HUES48 (cell line): ENCODE measurements around the gene CDT1.

Source experiments
- H3K27ac ChIP-seq: one replicate; pipeline ENCODE4 v1.7.0; 2013; ENCODE audit warnings: low read depth, low read length, inconsistent platforms
- H3K27me3 ChIP-seq: 2 replicates; pipeline ENCODE4 v1.6.1; 2013; ENCODE audit warnings: mild to moderate bottlenecking, low read length; ENCODE audit not compliant: control insufficient read depth, insufficient read depth
- H3K36me3 ChIP-seq: 2 replicates; pipeline ENCODE4 v1.6.1; 2013; ENCODE audit warnings: low read length; ENCODE audit not compliant: control insufficient read depth, insufficient read depth
- H3K4me1 ChIP-seq: 2 replicates; pipeline ENCODE4 v1.6.1; 2013; ENCODE audit warnings: mild to moderate bottlenecking, low read length; ENCODE audit not compliant: control insufficient read depth, insufficient read depth
- H3K4me3 ChIP-seq: 2 replicates; pipeline ENCODE4 v1.5.1; 2013; ENCODE audit warnings: mild to moderate bottlenecking, low read depth, low read length
- H3K9ac ChIP-seq: 2 replicates; pipeline ENCODE4 v1.6.1; 2013; ENCODE audit warnings: mild to moderate bottlenecking, low read depth, low read length, moderate library complexity
- H3K9me3 ChIP-seq: 2 replicates; pipeline ENCODE4 v1.6.1; 2013; ENCODE audit warnings: low read length; ENCODE audit not compliant: control insufficient read depth, insufficient read depth

Gene CDT1

DNA sequence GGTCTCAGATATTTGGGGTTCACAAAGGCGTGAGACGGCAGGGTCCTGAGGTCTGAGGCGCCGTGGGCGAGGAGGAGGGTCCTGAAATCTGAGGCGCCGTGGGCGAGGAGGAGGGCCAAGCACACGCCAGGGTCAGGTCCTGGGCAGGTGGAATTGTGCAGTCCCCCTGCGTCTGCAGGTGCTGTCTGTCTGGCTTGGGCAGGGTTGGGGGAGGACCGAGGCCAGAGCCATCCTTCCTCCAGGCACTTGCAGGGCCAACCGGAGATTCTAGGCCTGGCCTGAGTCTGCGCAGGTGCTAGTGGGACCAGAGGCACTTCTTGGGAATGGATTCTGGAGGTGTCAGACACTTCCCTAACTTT, 10.5 kb downstream of the CDT1 start:
- H3K9me3 ChIP-seq: no peaks in the 10 kb centered on the region
- peaks cover 7% of the 10 kb centered on the region; the same call in 1 of the 2 replicates for H3K4me1 ChIP-seq
- H3K27ac ChIP-seq: no peak overlapping the region
- no peak overlapping the region for H3K9ac ChIP-seq
- peaks cover 16% of the 10 kb centered on the region for H3K36me3 ChIP-seq
- H3K27me3 ChIP-seq: no peaks in the 10 kb centered on the region
- no peak overlapping the region for H3K4me3 ChIP-seq

- H3K27ac ChIP-seq: no peak overlapping the region
- no peak overlapping the region for H3K9ac ChIP-seq
Measured at GRCh38 chr16:88815227-88815626, 11.6 kb downstream of the CDT1 start.

DNA sequence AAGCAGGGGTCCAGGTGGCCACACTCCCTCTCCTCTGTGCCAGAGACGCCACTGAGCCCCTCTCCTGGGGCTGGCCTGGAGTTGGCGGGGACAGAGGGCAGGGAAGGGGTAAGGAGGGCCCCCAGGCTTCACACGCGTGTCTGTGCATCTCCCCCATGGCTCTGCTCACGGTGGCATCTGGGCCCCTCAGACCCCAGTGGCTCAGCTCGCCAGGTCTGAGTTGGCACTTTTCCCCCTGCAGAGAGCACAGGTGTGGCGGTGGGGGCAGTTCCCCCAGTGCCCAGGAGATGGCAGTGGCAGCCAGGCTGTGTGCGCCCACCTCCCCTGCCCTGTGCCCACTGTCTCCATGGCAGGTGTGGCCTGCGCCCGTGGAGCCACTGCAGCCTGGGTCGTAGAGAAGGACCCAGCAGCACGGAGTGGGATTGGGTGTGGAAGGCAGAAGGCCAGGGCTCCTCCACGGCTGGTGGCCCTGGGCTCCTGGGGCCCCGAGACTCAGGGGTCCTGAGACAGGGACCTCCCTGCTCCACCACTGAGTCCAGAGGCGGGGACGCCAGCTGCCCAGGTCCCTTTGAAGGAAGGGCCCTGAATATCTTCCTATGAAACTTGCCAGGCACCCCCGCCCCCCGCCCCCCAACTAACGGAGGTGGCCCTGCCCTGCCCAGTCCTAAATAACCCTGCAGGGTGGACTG, 12.5 kb downstream of the CDT1 start:
- H3K4me1 ChIP-seq: no peaks in the 10 kb centered on the region; the same call in 1 of the 2 replicates
- H3K9me3 ChIP-seq: no peaks in the 10 kb centered on the region
- H3K27ac ChIP-seq: no peak overlapping the region
- no peak overlapping the region for H3K4me3 ChIP-seq
- no peaks in the 10 kb centered on the region for H3K27me3 ChIP-seq
- no peak overlapping the region for H3K9ac ChIP-seq
- no peaks in the 10 kb centered on the region for H3K36me3 ChIP-seq

More at GRCh38 chr16:88815227-88815626, 11.6 kb downstream of the CDT1 start:
- Histone ChIP-seq H3K27me3 (no peaks in the 10 kb centered on the region), H3K9me3 (no peaks in the 10 kb centered on the region), H3K4me1 (peaks cover 6% of the 10 kb centered on the region; the same call in 1 of the 2 replicates), H3K4me3 (no peak overlapping the region), H3K36me3 (peaks cover 5% of the 10 kb centered on the region)

- Histone ChIP-seq H3K4me1 (no peaks in the 10 kb centered on the region; the same call in 1 of the 2 replicates), H3K27ac (no peak overlapping the region), H3K4me3 (no peak overlapping the region), H3K27me3 (no peaks in the 10 kb centered on the region), H3K9me3 (no peaks in the 10 kb centered on the region), H3K36me3 (no peaks in the 10 kb centered on the region), H3K9ac (no peak overlapping the region)
Measured at GRCh38 chr16:88816736-88817535, 13.3 kb downstream of the CDT1 start.

- no peaks in the 10 kb centered on the region for H3K27me3 ChIP-seq
- H3K36me3 ChIP-seq: peaks cover 9% of the 10 kb centered on the region; the same call in 1 of the 2 replicates
- no peak overlapping the region for H3K9ac ChIP-seq
- no peaks in the 10 kb centered on the region; the same call in 1 of the 2 replicates for H3K4me1 ChIP-seq
- H3K27ac ChIP-seq: no peak overlapping the region
- H3K9me3 ChIP-seq: no peaks in the 10 kb centered on the region
- no peak overlapping the region for H3K4me3 ChIP-seq
Measured at GRCh38 chr16:88817785-88818574, 14.4 kb downstream of the CDT1 start.

DNA sequence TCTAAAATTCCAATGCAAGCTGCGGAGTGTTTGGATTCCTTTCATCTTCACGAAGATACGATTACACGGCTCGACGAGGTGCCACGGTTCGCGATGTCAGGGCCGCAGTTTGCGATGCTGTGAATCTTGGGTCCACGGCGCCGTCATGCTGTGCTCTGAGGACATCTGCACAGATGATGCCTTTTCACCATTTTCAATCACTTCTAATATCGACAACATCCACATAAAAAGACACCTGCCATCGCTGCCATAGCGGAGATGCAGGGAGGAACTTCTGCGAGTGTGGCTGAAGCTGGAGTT, 14.9 kb downstream of the CDT1 start:
- Histone ChIP-seq H3K9me3 (no peaks in the 10 kb centered on the region), H3K4me3 (no peak overlapping the region), H3K9ac (no peak overlapping the region), H3K36me3 (peaks cover 9% of the 10 kb centered on the region; the same call in 1 of the 2 replicates), H3K27ac (no peak overlapping the region), H3K4me1 (no peaks in the 10 kb centered on the region; the same call in 1 of the 2 replicates), H3K27me3 (no peaks in the 10 kb centered on the region)

DNA sequence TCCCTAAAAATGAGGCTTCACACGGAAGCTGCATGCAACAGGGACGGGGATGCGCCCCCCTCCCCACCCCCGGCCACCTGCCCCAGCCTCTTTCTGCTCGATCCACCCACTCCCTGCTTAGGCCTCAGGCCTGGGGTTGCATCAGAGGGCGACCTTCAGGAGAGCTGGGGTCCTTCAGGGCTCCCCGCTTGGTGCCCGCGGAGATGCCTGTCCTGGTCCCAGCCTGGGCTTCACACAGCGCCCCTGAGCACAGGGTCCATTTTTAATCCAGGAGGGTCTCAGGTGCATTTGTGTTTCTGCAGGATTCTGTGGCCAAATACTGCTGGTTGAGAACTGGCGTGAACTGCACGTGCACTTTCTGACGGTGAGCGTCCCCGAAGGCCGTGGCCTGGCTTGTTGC, 15.5 kb downstream of the CDT1 start:
- Histone ChIP-seq H3K9me3 (no peaks in the 10 kb centered on the region), H3K27me3 (no peaks in the 10 kb centered on the region), H3K4me1 (no peaks in the 10 kb centered on the region), H3K27ac (no peak overlapping the region), H3K36me3 (peaks cover 9% of the 10 kb centered on the region; the same call in 1 of the 2 replicates), H3K9ac (no peak overlapping the region), H3K4me3 (no peak overlapping the region)

GRCh38 chr16:88820385-88821025, 16.9 kb downstream of the CDT1 start:
- Histone ChIP-seq H3K4me3 (no peak overlapping the region), H3K9me3 (no peaks in the 10 kb centered on the region), H3K27ac (no peak overlapping the region), H3K27me3 (no peaks in the 10 kb centered on the region), H3K9ac (no peak overlapping the region), H3K36me3 (peaks cover 9% of the 10 kb centered on the region; the same call in 1 of the 2 replicates), H3K4me1 (no peaks in the 10 kb centered on the region)

- Histone ChIP-seq H3K27me3 (no peaks in the 10 kb centered on the region), H3K9ac (no peak overlapping the region), H3K36me3 (peaks cover 9% of the 10 kb centered on the region; the same call in 1 of the 2 replicates), H3K27ac (no peak overlapping the region), H3K4me1 (no peaks in the 10 kb centered on the region), H3K4me3 (no peak overlapping the region), H3K9me3 (no peaks in the 10 kb centered on the region)
Measured at GRCh38 chr16:88821168-88821850, 17.7 kb downstream of the CDT1 start.
